GM21526 (cell line): Measurements from ENCODE around the gene SNAP47.
A peak's percentile ranks its signal among the peaks of the same experiment; 100 is the strongest.

Source experiments
- ATAC-seq: cut with Tn5 transposase; IDR thresholded peaks from one replicate; pipeline ENCODE4 v1.9.1; 2021; ENCODE audit warnings: moderate library complexity; ENCODE audit not compliant: unreplicated experiment, low FRiP score

Gene SNAP47

DNA sequence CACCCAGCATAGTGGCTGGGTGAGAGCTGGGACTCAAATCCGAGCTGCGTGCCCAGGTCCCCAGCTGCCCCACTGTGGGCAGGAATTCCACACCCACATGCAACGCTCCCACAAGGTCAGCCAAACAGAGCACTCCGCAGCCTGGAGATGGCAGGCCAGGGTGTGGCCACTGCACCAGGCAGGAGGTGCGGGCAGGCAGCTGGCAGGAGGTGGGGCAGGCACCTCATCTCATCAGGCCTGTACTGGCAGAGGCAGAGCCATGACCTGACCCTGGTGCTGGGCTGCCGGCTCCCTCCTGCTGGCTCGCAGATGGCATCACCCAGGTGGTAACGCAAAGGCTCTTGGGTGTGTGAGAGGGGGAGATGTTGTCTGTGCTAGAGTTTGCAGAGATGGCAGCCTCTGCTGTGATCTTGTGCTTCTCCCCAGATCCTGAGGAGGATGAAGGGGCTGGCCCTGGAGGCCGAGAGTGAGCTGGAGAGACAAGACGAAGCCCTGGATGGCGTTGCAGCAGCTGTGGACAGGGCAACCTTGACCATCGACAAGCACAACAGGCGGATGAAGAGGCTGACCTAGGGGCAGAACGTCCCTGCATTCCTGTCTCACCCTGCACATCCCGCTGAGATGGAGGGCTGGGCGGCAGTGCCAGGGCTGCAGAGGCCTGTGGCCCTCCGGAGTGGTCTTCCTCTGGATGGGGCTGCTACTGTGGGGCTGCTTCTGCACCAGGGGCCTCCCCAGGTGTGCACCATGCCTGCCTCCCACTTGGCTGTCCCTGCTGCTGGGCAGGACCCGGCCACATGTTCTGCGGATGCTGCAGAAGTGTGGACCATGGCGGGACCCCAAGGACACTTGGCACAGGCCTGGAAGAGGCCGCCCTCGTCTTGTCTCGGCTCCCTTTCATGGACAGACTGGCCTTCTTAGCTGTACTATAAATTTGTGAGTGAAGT lies 45.1 kb downstream of the SNAP47 start:
- ATAC-seq: no peak

DNA sequence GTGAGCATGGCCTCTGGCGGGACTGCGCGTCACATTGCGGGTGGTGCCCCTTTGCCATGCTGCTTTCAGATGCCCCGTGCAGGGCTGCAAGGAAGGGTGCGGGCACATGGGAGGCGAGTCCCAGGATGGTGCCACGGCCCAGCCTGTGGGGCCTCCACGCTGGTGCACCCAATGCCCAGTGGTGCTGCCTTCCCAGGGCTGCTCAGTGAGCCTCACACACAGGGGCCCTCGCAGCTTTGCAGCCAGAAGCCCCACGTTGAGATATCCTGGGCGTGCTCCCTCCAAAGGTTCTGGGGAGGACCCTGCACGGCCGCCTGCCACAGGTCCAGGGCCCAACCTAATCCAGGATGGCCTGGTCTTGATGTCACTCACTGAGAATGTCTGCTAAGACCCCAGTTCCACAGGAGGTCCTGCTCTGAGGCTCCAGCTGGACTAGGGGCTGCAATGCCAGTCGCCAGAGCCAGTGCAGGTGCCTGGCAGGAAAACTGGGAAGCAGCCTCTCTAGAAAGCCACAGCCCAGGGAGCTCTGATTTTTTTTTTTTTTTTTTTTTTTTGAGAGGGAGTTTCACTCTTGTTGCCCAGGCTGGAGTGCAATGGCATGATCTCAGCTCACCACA lies 46.2 kb downstream of the SNAP47 start:
- ATAC-seq: no peak

DNA sequence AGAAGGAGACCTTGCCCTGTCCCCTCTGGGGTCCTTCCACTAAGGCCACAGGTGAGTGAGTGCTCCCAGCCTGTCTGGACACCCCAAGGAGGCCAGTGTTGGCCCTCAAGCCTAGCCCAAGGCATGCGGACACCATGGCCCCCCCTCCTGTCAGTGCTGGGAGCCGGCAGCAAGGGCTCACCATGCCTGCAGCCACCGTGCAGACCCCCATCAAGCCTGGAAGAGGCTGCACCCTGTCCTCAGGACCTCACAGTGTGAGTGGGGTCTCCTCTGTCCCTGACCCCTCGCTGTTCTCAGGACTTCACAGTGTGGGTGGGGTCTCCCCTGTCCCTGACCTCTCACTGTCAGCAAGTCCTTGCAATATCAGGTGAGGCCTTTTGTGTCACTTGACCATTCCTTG lies 47.0 kb downstream of the SNAP47 start:
- no peak for ATAC-seq

DNA sequence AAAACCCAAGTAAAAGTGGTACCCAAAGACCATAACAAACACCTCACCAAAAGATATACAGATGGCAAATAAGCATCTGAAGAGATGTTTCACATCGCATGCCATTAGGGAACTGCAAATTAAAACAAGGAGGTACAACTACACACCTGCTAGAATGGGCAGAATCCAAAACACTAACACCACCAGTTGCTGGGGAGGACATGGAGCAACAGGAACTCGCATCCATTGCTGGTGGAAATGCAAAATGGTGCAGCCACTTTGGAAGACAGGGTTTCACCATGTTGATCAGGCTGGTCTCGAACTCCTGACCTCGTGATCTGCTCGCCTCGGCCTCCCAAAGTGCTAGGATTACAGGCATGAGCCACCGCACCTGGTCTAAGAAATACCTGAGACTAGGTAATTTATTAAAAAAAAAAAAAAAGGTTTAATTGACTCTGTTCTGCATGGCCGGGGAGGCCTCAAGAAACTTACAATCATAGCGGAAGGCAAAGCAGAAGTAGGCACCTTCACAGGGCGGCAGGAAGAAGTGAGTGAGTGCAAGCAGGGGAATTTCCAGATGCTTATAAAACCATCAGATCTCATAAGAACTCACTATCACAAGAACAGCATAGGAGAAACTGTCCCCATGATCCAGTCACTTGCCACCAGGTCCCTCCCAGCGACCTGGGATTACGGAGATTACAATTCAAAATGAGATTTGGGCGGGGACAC lies 50.0 kb downstream of the SNAP47 start:
- ATAC-seq: no peak

DNA sequence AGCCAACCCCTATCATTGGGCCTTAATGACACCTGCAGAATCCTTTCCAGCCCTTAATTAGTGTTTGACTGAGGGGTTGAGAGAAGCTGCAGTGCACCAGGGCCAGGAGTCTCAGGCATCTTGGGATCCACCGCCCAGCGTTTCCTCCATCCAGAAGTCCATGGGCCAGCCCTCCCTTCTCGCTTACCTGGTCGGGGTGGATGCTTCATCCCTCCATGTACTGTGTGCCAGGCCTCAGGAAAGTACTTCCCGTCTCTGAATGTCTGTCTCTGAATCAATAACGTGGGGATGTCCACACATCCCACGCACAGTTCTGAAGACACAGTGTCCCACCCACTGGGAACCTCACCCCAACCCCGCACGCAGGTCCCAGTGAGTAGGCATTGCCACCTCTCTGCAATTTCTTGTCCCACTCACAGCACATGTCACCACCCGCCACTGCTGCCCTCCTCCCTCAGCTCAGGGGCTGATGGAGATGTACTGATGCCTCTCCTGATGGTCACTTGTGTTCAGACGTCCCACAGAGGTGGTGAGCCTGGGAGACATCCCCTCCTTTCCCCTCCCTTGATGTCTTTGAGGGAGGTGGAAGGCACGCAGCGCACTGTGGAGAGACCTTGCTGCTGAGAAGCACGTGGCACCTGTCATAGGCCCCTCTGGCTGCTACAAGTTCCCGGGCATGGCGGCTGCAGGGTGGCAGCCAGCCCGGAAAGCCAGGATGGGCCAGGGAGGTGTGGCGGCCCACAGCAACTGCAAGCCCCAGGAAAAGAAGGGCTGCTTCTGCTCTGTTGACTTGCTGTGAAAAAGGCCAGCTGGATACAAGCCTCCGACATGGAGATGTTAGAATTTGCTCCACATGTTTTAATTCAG lies 50.8 kb downstream of the SNAP47 start:
- no peak for ATAC-seq

DNA sequence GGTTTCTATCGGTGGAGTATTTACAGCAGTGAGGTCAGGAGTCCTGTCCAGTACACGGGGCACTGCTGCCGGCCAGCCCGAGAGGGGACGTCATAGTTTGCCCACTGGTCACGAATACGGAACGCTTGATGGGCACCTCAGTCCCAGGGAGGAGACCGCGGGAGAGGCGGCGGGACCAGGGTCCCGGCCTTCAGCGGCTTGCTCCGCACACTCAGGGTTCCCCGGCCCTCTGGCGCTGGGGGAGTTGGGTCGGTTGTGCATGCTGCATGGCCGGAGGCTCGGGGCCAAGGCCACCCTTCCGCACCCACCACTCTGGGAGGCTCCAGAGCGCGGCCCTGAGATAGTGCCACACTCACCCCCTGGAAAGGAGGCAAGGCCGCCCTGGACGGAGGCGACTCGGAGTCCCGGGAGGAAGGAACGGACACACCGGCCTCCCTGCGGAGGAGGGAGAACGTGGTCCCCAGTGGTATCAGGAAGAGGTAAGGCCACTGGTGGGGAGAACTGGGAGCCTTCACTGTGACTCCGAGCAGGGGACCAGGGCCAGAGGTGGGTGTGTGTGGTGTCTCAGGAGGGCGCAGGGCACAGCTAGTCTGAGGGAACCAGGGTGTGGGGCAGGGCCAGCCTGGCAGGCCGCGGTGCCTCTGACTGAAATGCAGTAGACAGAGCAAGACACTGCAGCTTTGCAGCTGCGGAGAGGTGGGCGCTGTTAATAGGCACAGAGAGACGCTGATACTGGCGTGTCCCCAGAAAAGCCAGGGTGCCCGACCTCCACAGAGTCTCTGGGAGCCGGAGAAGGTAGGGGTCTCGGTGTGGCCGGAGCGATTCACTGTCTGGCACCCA lies 51.7 kb downstream of the SNAP47 start:
- ATAC-seq: no peak

DNA sequence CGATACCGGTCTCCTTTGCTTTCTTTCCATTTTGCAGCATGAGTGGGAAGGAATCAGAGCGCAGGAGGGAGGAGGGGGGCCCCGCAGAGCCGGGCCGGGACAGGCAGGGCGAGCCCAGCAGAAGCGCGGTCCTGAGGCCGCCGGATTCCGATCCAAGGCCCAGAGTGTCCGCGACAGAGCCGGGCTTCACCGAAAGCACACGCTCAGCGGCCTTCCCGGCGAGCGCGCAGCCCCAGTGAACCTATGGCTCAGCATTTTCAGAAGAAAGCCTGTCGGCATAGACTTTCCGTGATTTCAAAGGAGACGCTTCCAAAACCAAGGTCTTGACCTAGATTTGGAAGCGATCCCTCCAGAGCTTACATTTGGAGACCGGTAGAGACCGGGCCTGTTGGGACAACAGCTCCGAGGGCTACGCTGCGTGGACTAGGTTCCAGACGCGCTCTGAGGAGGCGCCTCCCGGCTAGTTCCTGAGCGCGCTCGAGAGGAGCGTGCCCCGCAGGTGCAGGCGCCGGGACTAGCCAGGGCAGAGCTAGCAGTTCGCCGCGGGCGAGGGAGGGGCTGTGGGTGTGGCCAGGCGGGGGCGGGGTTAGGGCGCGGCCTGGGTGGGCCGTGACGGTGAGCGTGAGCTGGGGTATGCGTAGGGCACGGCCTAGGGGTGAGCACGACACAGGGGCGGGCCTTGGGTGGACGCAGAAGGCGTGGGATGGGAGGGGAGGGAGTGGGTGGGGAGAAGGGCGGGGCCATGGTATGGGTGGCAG lies 52.5 kb downstream of the SNAP47 start:
- peak; percentile 93 for ATAC-seq

DNA sequence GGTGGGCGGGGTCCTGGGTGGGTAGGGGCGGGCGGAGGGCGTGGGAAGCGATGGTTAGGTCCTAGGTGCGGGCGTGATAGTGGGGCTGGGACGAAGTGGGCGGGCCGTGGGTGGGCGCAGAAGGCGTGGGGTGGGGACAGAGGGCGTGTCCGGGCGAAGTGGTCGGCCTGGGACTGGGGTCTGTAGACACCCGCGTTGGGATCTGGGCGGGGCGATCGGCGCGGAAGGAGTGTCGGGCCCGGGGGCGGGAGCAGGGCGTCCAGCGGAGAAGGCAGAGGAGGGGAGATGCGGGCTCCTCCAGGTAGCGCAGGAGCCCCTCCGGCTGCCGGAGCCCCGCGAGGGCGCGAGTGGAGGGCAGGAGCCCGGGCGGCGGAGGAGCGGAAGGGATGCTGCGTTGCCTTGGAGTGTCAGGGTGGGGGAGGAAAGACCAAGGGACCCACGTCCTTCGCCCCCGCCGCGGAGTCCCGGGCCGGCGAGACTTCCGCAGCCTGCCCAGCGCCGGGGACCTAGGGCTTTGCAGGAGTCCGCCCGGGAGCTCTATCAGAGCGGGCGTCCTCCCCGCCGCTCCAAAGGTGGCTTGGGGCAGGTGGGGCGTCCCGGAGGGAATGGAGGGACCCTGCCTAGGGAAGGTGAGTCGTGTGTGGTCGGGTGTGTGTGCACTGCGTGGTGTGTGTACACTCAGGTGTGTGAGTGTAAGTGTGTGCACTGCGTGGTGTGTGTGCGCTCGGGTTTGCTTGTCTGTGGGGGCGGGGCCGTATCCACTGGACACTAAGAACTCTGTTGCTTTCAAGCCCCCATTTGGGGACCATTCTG lies 53.2 kb downstream of the SNAP47 start:
- ATAC-seq: peak; percentile 61

DNA sequence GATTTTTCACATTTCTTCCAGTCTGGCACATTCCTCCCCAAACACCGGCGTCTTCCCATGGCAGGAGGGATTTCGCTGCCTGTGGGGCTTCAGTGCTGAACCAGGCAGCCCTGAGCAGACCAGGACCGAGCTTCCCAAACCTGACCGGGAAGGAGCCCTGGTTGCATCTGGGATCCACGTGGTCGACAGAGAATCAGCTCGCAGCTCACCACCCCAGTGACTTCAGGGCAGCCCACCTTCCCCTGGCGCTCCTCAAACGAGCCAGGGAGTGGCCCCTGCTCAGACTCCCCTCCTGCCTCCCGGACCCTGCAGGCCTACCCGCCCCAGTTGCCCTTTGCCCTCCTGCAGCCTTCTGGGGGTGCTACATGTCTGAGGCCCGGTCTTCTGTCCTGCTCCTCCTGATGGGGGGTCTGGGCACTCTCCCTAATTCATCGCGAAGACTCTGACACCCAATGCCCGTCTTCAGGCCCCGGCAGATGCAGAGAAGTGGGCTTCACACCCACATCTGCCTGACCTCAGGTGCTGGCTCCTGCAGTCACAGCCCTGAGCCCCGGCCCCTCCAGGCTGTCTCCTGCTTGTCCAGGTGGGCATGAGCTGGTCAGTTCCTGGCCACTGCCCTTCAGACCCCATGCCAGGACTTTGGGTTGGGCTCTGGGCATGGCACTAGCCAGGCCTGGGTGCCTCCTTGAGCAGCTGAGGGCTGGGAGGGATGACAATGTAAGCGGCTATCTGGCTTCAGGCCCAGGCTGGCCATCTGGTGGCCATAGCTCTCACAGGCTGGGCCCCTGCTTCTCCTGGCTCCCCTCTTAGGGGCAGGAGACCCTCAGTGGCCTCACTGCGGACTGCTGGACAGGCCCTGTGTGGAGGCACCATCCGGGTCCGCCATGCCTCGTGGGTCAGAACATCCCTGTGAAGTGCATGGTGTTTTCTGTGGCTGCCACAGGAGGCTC lies 54.1 kb downstream of the SNAP47 start:
- no peak for ATAC-seq

DNA sequence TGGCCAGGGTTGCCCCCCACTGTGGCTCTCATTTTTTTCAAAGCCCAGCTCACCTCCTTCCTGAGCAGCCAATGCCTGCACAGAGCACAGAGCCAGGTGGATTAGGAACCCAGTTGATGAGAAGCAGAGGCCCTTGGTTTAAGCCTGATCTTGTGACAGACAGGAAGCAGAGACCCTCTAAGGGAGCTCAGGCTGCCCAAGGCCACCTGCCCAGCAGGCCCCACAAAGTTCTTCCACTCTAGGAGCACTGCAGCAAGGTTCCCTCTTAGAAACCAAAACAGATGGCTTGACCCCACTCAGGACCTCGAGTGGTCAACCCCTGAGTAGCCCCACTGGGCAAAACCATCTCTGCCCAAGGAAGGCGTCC lies 54.8 kb downstream of the SNAP47 start:
- no peak for ATAC-seq

DNA sequence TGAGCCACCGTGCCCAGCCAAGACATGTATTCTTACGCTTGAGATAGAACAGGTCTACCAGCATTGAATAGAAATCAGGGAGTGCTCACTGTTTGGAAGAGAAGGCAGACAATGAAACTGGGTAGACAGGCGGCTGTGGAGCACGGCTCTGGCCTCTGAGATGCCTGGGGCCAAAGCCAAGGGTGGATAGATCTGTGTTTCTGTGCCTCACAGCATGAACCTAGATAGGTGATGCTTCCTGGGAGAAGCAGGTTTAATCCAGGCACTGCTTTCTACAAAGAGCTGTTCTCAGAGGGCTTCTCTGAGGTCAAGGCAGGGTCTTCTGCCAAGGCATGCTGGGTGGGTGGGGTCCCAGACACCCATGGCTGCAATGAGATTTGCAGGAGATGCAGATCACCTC lies 55.6 kb downstream of the SNAP47 start:
- no peak for ATAC-seq

DNA sequence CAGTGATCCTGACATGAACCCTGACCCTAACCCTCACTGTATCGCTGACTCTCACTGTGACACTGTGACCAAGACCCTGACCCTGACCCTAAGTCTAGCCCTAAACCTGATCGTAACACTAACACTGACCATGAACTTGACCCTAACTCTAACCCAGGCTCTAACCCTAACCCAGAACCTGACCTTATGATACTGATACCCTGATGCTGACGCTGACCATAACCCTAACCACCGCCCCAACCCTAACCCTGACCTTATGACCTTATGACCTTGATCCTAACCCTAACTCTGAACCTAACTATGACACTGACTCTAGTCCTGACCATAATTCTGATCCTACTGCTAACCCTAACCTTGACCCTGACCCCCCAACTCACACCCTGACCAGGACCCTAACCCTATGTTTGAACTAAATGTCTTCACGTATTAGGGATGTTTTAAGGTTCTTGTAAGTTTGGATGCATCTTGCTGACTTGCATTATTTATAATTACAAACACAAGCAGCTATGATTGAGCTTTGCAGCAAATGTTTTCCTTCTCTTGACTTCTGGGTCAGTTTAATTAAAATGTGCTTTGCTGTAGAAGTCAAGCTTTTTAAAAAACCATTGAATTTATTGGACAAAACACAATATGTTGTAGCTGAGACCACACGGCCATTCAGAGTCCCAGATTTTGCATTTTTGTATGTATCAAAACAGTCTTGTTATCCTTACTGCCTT lies 56.3 kb downstream of the SNAP47 start:
- ATAC-seq: no peak

DNA sequence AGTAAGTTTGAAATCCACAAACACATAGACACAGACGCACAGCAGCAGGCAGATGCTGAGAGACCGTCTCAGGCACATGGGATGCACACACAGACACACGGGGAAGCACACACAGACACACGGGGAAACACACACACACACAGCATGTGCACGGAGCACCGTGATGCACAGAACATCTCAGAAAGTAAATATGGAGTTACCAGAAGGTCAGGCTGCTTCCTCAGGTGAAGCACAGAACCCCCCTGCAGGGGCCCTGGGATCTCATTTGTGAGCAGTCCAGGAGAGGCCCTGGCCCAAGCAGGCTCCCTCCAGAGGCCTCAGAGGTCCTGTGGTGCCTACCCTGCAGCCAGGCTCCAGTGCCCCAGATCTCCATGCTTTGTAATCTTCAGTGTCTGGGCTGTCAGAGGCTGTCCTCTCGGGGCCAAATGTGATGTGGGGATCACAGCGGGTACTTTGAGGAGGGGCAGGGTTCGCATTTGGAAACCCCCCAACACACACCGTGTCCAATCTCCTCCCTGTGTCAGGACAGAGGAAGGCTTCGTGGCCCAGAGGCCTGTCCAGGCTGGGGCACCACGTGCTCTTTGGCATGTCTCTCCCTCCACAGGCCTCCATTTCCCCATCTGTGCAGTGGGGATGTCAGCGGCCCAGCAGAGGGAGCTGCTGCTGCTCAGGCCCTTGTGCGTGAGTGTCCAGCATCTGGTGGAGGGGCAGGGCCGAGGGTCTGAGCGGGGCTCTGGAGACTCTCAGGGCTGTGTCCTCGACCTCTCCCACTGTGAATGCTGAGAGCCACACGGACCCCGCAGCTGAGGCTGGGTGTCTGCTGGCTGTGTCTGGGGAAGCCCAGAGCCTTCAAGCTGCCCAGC lies 57.2 kb downstream of the SNAP47 start:
- no peak for ATAC-seq

DNA sequence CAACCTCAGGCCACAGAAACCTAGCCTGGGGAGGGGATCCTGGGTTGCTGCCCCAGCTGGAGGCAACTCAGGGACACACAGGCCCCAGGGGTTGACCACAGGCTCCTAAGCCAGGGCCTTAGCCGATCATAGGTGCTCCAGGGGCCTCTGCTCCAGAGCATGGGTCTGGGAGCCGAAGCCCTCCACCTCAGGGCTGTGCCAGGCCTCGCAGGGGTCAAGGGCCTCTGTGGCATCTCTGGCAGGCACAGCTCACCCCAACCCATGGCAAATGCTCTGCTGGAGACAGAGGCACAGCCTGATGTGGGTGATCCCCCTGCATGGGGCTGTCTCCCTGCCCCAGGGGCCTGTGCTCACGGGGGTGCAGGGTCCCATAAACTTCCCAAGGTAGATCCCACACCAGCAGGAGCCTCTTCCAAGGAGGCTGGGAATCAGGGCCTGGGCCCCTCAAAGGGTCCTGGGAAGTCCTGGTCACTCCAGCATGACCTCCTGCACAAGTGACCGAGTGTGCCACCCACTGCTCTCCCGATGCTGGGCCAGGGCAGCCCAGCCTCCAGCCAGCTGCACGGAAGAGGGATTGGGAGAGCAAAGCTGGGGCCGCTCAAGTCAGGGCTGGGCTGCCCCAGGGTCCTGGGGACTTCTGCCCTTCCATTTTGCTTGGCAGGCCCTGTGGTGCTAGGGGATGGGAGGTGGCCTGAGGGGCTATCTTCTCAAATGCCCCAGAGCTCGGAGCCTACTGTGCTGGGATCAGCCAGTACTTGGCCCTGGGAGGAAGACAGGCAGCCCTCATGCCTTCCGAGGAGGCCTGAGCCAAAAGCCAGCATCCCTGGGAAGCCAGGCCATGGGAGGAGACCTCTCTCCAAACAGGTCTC lies 58.1 kb downstream of the SNAP47 start:
- ATAC-seq: no peak
